PC-3 (cell line): ENCODE results near the gene IQGAP1.

Experiments
- EZH2 ChIP-seq: fragments of 300-600 bp; sonication (generic); IDR thresholded peaks from one replicate; pipeline ENCODE4 v1.6.1; 2017; ENCODE audit warnings: antibody characterized with exemption, mild to moderate bottlenecking, low read length; ENCODE audit not compliant: unreplicated experiment
- EZH2phosphoT487 ChIP-seq: fragments of 300-600 bp; sonication (generic); IDR thresholded peaks from 2 replicates; pipeline ENCODE4 v1.6.1; 2018; ENCODE audit warnings: mild to moderate bottlenecking, antibody characterized with exemption, low read length, borderline replicate concordance
- TF ChIP-seq, protein P1 (sequence below): fragments of 300-600 bp; sonication (generic); conservative IDR thresholded peaks from 2 replicates; pipeline ENCODE4 v1.5.1; 2017; ENCODE audit warnings: antibody characterized with exemption, low read depth, mild to moderate bottlenecking, low read length

GRCh38 chr15:90471769-90472168 is 83.7 kb downstream of the IQGAP1 start:
- TF ChIP-seq EZH2: no peak
- TF ChIP-seq, protein P1, sequence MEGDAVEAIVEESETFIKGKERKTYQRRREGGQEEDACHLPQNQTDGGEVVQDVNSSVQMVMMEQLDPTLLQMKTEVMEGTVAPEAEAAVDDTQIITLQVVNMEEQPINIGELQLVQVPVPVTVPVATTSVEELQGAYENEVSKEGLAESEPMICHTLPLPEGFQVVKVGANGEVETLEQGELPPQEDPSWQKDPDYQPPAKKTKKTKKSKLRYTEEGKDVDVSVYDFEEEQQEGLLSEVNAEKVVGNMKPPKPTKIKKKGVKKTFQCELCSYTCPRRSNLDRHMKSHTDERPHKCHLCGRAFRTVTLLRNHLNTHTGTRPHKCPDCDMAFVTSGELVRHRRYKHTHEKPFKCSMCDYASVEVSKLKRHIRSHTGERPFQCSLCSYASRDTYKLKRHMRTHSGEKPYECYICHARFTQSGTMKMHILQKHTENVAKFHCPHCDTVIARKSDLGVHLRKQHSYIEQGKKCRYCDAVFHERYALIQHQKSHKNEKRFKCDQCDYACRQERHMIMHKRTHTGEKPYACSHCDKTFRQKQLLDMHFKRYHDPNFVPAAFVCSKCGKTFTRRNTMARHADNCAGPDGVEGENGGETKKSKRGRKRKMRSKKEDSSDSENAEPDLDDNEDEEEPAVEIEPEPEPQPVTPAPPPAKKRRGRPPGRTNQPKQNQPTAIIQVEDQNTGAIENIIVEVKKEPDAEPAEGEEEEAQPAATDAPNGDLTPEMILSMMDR: no peak
- TF ChIP-seq EZH2phosphoT487: no peak
